Esophagus squamous epithelium (tissue), 5 donors: ENCODE measurements around the gene DCAF10. TPM values are rescaled to one million over a fixed set of nuclear protein-coding genes. Genes with fewer than 3 reads are reported as not detected.

Source experiments
- DNase-seq: peaks from one replicate; lab custom pipeline; 2025; lab: John Stamatoyannopoulos, UW
- H3K27ac ChIP-seq, 4 donors: fragments of 200-600 bp; sonication (generic); one replicate each; pipeline ENCODE4 v1.5.1; 2016 to 2019; ENCODE audit warnings: mild to moderate bottlenecking in 1 of 4
- H3K27me3 ChIP-seq, 4 donors: fragments of 200-600 bp; sonication (generic); 1 replicate in 3 of 4; 2 replicates in 1 of 4; pipeline versions ENCODE4 v1.5.1 to v1.6.0; 2017 to 2021; ENCODE audit warnings: antibody characterized with exemption in 1 of 4
- H3K36me3 ChIP-seq, 3 donors: fragments of 200-600 bp; sonication (generic); one replicate each; pipeline ENCODE4 v1.5.1; 2016 to 2019
- H3K4me1 ChIP-seq, 3 donors: fragments of 200-600 bp; sonication (generic); one replicate each; pipeline ENCODE4 v1.5.1; 2017 to 2019
- H3K4me3 ChIP-seq, 4 donors: fragments of 200-600 bp; sonication (generic); 1 replicate in 3 of 4; 2 replicates in 1 of 4; pipeline ENCODE4 v1.5.1; 2016 to 2019; ENCODE audit warnings: mild to moderate bottlenecking in 2 of 4, moderate library complexity in 1 of 4
- H3K9me3 ChIP-seq, 3 donors: fragments of 200-600 bp; sonication (generic); one replicate each; pipeline ENCODE4 v1.5.1; 2016 to 2019
- POLR2A ChIP-seq, 4 donors: fragments of 450-650 bp; IDR thresholded peaks; one replicate each; pipeline ENCODE4 v1.6.1; 2017; ENCODE audit warnings: antibody characterized with exemption in 4 of 4, mild to moderate bottlenecking in 4 of 4, moderate library complexity in 3 of 4
- WGBS, 2 donors: methylation state at CpG; one replicate each; pipeline ENCODE4 v1.1.5; 2018; 5-methylcytosine and 5-hydroxymethylcytosine counted together
- intact Hi-C: fragments of 100-400 bp; cut with DNase I; formaldehyde crosslinking; loops from one replicate; pipeline ENCODE4 v1.15.0; 2022
- total RNA-seq, 4 donors: library from RNA; depleted of rRNA; stranded (reverse); fragments of >200 nt; gene quantifications; one replicate each; pipeline ENCODE4 v1.1.0, GENCODE V29; 2016
- TF ChIP-seq, protein P1 (sequence below), 6 experiments: fragments of 450-650 bp in 4 of 6; fragments of 200-600 bp in 2 of 6; sonication (generic) in 2 of 6; IDR thresholded peaks; one replicate each; pipeline ENCODE4 v1.5.1; 2016 to 2019; ENCODE audit warnings: antibody characterized with exemption in 6 of 6, mild to moderate bottlenecking in 4 of 6, moderate library complexity in 4 of 6
- donor health status: DM: yes; HTN: yes; CAD: no.

The DCAF10 gene
- total RNA-seq, 4 donors from 2014 or later: 12.0 to 22.9 (median 17.6) TPM

DNA sequence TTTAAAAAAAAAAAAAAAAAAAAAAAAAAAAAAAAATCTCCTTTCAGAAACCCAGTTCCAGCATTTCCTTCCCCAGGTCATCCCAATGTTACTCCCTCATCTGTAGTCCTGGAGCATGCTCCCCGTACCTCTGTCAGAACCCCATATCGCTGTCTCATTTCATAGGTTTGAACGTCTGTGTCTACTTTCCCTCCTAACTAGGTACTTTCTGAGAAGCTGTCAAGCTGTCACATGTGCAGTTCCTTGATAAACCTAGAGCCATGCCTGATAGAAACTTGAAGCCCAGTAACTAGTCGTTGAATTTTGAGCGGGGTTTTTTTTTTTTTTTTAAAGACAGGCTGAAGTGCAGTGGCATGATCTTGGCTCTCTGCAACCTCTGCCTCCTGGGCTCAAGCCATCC, 31.3 kb upstream of the DCAF10 start:
- DNase-seq: no peak
- Histone ChIP-seq H3K4me1 (no peaks in the 10 kb centered on the region), H3K36me3 (peaks cover 0 to 68% (median 13%) of the 10 kb centered on the region in 3 donors), H3K27ac (no peak overlapping the region), H3K27me3 (no peaks in the 10 kb centered on the region), H3K9me3 (no peaks in the 10 kb centered on the region), H3K4me3 (no peak overlapping the region)
- intact Hi-C loops: no loop called here
- TF ChIP-seq, protein P1, sequence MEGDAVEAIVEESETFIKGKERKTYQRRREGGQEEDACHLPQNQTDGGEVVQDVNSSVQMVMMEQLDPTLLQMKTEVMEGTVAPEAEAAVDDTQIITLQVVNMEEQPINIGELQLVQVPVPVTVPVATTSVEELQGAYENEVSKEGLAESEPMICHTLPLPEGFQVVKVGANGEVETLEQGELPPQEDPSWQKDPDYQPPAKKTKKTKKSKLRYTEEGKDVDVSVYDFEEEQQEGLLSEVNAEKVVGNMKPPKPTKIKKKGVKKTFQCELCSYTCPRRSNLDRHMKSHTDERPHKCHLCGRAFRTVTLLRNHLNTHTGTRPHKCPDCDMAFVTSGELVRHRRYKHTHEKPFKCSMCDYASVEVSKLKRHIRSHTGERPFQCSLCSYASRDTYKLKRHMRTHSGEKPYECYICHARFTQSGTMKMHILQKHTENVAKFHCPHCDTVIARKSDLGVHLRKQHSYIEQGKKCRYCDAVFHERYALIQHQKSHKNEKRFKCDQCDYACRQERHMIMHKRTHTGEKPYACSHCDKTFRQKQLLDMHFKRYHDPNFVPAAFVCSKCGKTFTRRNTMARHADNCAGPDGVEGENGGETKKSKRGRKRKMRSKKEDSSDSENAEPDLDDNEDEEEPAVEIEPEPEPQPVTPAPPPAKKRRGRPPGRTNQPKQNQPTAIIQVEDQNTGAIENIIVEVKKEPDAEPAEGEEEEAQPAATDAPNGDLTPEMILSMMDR (IDR thresholded peaks at IDR 0.05): no peak
- no peak for TF ChIP-seq POLR2A (IDR thresholded peaks at IDR 0.05)
- WGBS, 2 donors: 78 to 83% methylated on average over 5 of the region's 5 CpGs

GRCh38 chr9:37769995-37770394, 30.6 kb upstream of the DCAF10 start:
- intact Hi-C loops: no loop called here
- 94 to 96% methylated on average over 3 of the region's 3 CpGs for WGBS, 2 donors
- DNase-seq: no peak
- no peaks in the 10 kb centered on the region for H3K9me3 ChIP-seq
- no peaks in the 10 kb centered on the region for H3K4me1 ChIP-seq
- H3K4me3 ChIP-seq: no peak overlapping the region
- no peaks in the 10 kb centered on the region for H3K27me3 ChIP-seq
- no peak for TF ChIP-seq POLR2A (IDR thresholded peaks at IDR 0.05)
- TF ChIP-seq, protein P1 (IDR thresholded peaks at IDR 0.05): no peak
- peaks cover 0 to 68% (median 13%) of the 10 kb centered on the region in 3 donors for H3K36me3 ChIP-seq
- H3K27ac ChIP-seq: no peak overlapping the region

DNA sequence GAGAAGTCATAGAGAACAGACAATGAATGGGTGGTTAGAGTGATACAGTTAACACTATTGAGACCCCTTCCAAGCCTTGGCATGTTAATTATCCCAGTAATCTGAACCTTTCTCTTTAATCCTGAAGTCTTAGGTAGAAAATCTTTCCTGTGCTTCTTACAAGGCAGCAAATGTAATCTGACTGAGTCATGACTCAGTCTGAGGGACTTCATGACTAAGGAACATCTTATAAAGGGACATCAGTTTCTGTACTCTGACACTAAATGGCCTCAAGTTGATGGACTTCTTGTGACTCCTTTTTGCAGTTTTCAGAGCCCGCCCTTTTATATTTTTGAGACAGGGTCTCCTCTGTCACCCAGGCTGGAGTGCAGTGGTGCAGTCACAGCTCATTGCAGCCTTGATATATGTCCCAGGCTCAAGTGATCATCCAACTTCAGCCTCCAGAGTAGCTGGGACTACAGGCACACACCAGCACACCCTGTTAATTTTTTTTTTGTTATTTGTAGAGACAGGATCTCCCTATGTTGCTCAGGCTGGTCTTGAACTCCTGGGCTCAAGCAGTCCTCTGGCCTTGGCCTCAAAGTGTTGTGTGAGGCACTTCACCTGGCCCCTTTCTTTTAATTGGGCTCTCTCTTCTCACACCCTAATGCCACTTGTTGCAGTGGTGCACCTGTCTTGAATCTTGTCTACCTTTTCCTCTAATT, 25.2 kb upstream of the DCAF10 start:
- no peak for TF ChIP-seq POLR2A (IDR thresholded peaks at IDR 0.05)
- TF ChIP-seq, protein P1 (IDR thresholded peaks at IDR 0.05): no peak
- 90 to 100% methylated on average over 1 of the region's 1 CpG for WGBS, 2 donors
- Histone ChIP-seq H3K36me3 (peaks cover 0 to 100% (median 25%) of the 10 kb centered on the region in 3 donors), H3K4me3 (no peak overlapping the region), H3K27me3 (no peaks in the 10 kb centered on the region), H3K9me3 (no peaks in the 10 kb centered on the region), H3K4me1 (peaks cover 0 to 6% (median 0%) of the 10 kb centered on the region in 3 donors), H3K27ac (no peak overlapping the region)
- intact Hi-C loops: no loop called here
- no peak for DNase-seq

- H3K9me3 ChIP-seq: no peaks in the 10 kb centered on the region
- TF ChIP-seq, protein P1 (IDR thresholded peaks at IDR 0.05): no peak
- TF ChIP-seq POLR2A (IDR thresholded peaks at IDR 0.05): no peak
- intact Hi-C loops: no loop called here
- H3K27me3 ChIP-seq: no peaks in the 10 kb centered on the region
- H3K4me1 ChIP-seq: peaks cover 0 to 6% (median 0%) of the 10 kb centered on the region in 3 donors
- no peak for DNase-seq
- H3K4me3 ChIP-seq: no peak overlapping the region
- no peak overlapping the region for H3K27ac ChIP-seq
- H3K36me3 ChIP-seq: peaks cover 0 to 100% (median 20%) of the 10 kb centered on the region in 3 donors
- 84 to 85% methylated on average over 3 to 5 of the region's 5 CpGs for WGBS, 2 donors
Observed at GRCh38 chr9:37776328-37776727, 24.3 kb upstream of the DCAF10 start.

- intact Hi-C loops: no loop called here
- TF ChIP-seq, protein P1 (IDR thresholded peaks at IDR 0.05): no peak
- TF ChIP-seq POLR2A (IDR thresholded peaks at IDR 0.05): no peak
- H3K27me3 ChIP-seq: no peaks in the 10 kb centered on the region
Observed at GRCh38 chr9:37778534-37778933, 22.1 kb upstream of the DCAF10 start.

More at GRCh38 chr9:37778534-37778933, 22.1 kb upstream of the DCAF10 start:
- Histone ChIP-seq H3K4me3 (no peak overlapping the region), H3K9me3 (no peaks in the 10 kb centered on the region), H3K36me3 (peaks cover 0 to 100% (median 12%) of the 10 kb centered on the region in 3 donors), H3K4me1 (peaks cover 0 to 22% (median 10%) of the 10 kb centered on the region in 3 donors), H3K27ac (peak overlapping the region in 1 of 4 donors; percentile 32)
- WGBS, 2 donors: 31 to 50% methylated on average over 2 of the region's 2 CpGs
- DNase-seq: no peak
